ENCODE data around the gene ANKRD16.
"Not testable (repeated sequence)": the region's sequence is repeated elsewhere in the genome, so short reads cannot be mapped to it uniquely, and the experiment has no call there.

ANKRD16 gene

GRCh38 chr10:5831446-5831782 lies 58.3 kb downstream of the ANKRD16 start:
- no peak for DNase-seq

- DNase-seq, result no peak
Observed at GRCh38 chr10:5830629-5831445, 58.9 kb downstream of the ANKRD16 start.

- DNase-seq, result no peak
Observed at GRCh38 chr10:5829267-5829666, 60.4 kb downstream of the ANKRD16 start.

GRCh38 chr10:5828725-5829124 lies 61.0 kb downstream of the ANKRD16 start:
- DNase-seq, result no peak

GRCh38 chr10:5827841-5828240 lies 61.9 kb downstream of the ANKRD16 start:
- no peak for DNase-seq

- not testable (repeated sequence) for DNase-seq
Observed at GRCh38 chr10:5826511-5826910, 63.2 kb downstream of the ANKRD16 start.

- DNase-seq, result no peak
Observed at GRCh38 chr10:5818894-5819293, 70.8 kb downstream of the ANKRD16 start.

- no peak for DNase-seq
Observed at GRCh38 chr10:5818048-5818331, 71.7 kb downstream of the ANKRD16 start.

GRCh38 chr10:5817322-5818047 lies 72.2 kb downstream of the ANKRD16 start:
- DNase-seq, result no peak

GRCh38 chr10:5816170-5816569 lies 73.5 kb downstream of the ANKRD16 start:
- DNase-seq, result no peak

GRCh38 chr10:5814110-5815107 lies 75.3 kb downstream of the ANKRD16 start:
- DNase-seq, result peak; percentile 14

- DNase-seq, result peak; percentile 87
Observed at GRCh38 chr10:5813341-5814109, 76.2 kb downstream of the ANKRD16 start, which contains the start of gene GDI2. TSS of gene GDI2 (minus strand) at chr10:5813434. CDS start at chr10:5813258, 176 bp downstream.

- no peak for DNase-seq
Observed at GRCh38 chr10:5813091-5813340, 76.7 kb downstream of the ANKRD16 start.

GRCh38 chr10:5812283-5813090 lies 77.2 kb downstream of the ANKRD16 start:
- peak; percentile 18 for DNase-seq
